ENCODE data around the gene TMOD2.

TMOD2 gene

GRCh38 chr15:51863131-51863530 lies 111.7 kb downstream of the TMOD2 start:
- no peak for DNase-seq

DNA sequence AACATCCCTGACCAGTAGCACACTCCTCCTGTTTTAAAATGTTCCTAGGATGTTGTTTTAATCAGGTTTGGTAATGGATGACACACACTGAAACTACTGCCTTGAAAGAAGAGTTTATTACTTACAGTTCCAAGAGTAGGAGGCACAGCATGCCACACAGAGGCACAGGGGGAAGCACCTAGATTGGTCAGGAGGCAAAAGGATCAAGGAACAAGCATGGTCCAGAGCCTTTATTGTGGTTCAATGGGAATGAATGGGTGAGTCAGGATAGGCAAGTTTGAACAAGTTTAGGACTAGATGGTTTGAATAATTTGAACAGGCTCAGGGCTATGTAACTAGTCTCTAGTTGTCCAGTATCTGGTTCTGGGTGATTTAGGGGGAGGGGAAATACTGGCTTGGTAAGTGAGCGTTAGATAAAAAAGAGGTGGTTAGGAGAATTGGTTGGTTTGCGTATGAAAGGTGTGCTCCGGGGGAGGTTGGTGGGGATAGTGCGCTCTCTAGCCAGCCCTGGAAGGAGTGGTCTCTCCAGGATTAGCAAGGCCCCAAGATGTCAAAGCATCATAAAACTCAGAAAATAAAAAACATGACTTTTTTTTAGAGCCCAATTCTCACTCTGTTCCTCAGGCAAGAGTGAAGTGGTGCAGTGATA lies 113.1 kb downstream of the TMOD2 start:
- DNase-seq = no peak

DNA sequence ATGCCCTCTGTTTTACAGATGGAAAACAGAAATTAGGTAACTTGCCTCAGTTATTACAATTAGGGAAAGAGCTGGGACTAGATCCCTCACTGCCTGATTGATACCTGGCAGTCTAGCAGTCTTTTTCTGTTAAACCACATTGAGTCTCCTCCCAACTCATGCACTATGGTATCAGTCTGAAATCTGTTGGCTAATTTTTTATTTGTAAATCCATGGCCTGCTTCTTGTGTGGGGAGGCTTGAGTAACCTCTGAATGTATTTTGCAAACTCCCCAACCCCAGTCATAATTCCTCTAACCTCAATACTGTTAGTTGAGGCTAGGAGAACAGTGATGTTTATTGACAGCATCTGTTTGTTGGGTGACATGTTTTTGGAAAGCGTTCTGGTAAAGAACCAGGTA lies 113.9 kb downstream of the TMOD2 start:
- no peak for DNase-seq
